Endodermal cell (in vitro differentiated cells): Measurements from ENCODE around the gene GATD1. TPM values are rescaled to one million over a fixed set of nuclear protein-coding genes. Genes with fewer than 3 reads are reported as not detected.

Source experiments
- DNase-seq: peaks from one replicate; pipeline ENCODE4 v3.0.0-alpha.2; 2017
- H3K27ac ChIP-seq: 2 replicates; pipeline ENCODE4 v1.5.1; 2013; ENCODE audit warnings: mild to moderate bottlenecking, low read depth, low read length, moderate library complexity
- H3K27me3 ChIP-seq: 2 replicates; pipeline ENCODE4 v1.6.1; 2013; ENCODE audit warnings: mild to moderate bottlenecking, low read length, moderate library complexity; ENCODE audit not compliant: insufficient read depth, control insufficient read depth, poor library complexity, severe bottlenecking
- H3K36me3 ChIP-seq: 2 replicates; pipeline ENCODE4 v1.7.0; 2013; ENCODE audit warnings: mild to moderate bottlenecking, low read length, moderate library complexity; ENCODE audit not compliant: control insufficient read depth, insufficient read depth
- H3K4me1 ChIP-seq: one replicate; pipeline ENCODE4 v1.7.0; 2013; ENCODE audit warnings: low read length; ENCODE audit not compliant: control insufficient read depth, insufficient read depth
- H3K4me3 ChIP-seq: 2 replicates; pipeline ENCODE4 v1.5.1; 2013; ENCODE audit warnings: mild to moderate bottlenecking, low read length, moderate library complexity
- H3K9ac ChIP-seq: 2 replicates; pipeline ENCODE4 v1.6.1; 2013; ENCODE audit warnings: mild to moderate bottlenecking, low read length, moderate library complexity; ENCODE audit not compliant: poor library complexity, severe bottlenecking; ENCODE audit errors: extremely low read depth
- H3K9me3 ChIP-seq: 2 replicates; pipeline ENCODE4 v1.6.1; 2013; ENCODE audit warnings: mild to moderate bottlenecking, low read length, moderate library complexity; ENCODE audit not compliant: control insufficient read depth
- H3K27ac Mint-ChIP-seq: 2 replicates; pipeline ENCODE4 v1.8.0; 2020; ENCODE audit warnings: mixed read lengths
- H3K27me3 Mint-ChIP-seq: 2 replicates; pipeline ENCODE4 v1.8.0; 2021; ENCODE audit warnings: mild to moderate bottlenecking, mixed read lengths; ENCODE audit not compliant: insufficient read depth
- H3K36me3 Mint-ChIP-seq: 2 replicates; pipeline ENCODE4 v1.8.0; 2020; ENCODE audit warnings: low read depth, mixed read lengths
- H3K4me1 Mint-ChIP-seq: 2 replicates; pipeline ENCODE4 v1.8.0; 2020; ENCODE audit warnings: mixed read lengths
- H3K4me3 Mint-ChIP-seq: 2 replicates; pipeline ENCODE4 v1.8.0; 2020; ENCODE audit warnings: mild to moderate bottlenecking, moderate library complexity, mixed read lengths
- H3K9me3 Mint-ChIP-seq: 2 replicates; pipeline ENCODE4 v1.8.0; 2020; ENCODE audit warnings: mild to moderate bottlenecking, mixed read lengths
- CTCF ChIP-seq: fragments of 200-600 bp; sonication (generic); conservative IDR thresholded peaks from 2 replicates; pipeline ENCODE4 v1.5.0; 2021; ENCODE audit warnings: antibody characterized with exemption, mild to moderate bottlenecking
- WGBS, 2 experiments: methylation state at CpG; one replicate each; pipeline versions ENCODE4 v1.1.5 to v1.1.7; 2013; ENCODE audit warnings: missing lambda C conversion rate in 2 of 2, mixed read lengths in 1 of 2; ENCODE audit not compliant: insufficient coverage in 1 of 2, insufficient read length in 1 of 2; 5-methylcytosine and 5-hydroxymethylcytosine counted together
- total RNA-seq, 2 donors: library from RNA; stranded (reverse); fragmentation: NEBNext Ultra II Directional in 1 of 2; extraction: Animal tissue kit (Norgen Biotek cat#: 25700) in 1 of 2; gene quantifications; 2 replicates in 1 of 2; 3 replicates in 1 of 2; pipeline ENCODE4 v1.2.1, GENCODE V29; 2021

GATD1 gene
- total RNA-seq, 2 donors from 2014 or later = 57.2 to 63.2 TPM

GRCh38 chr11:727859-728748, 49.2 kb downstream of the GATD1 start:
- H3K27ac Mint-ChIP-seq = no peak overlapping the region
- H3K4me1 Mint-ChIP-seq = no peaks in the 10 kb centered on the region
- no peak overlapping the region for H3K4me3 ChIP-seq
- no peaks in the 10 kb centered on the region for H3K4me1 ChIP-seq
- TF ChIP-seq CTCF = peak; percentile 99
- H3K27me3 ChIP-seq = peaks cover 33% of the 10 kb centered on the region
- H3K27me3 Mint-ChIP-seq = peaks cover 23% of the 10 kb centered on the region
- H3K9me3 ChIP-seq = no peaks in the 10 kb centered on the region
- no peak overlapping the region for H3K27ac ChIP-seq
- H3K9ac ChIP-seq = no peak overlapping the region
- 48% methylated on average over 10 to 31 of the region's 31 CpGs for WGBS, 2 experiments
- H3K4me3 Mint-ChIP-seq = no peak overlapping the region
- H3K9me3 Mint-ChIP-seq = no peaks in the 10 kb centered on the region
- no peaks in the 10 kb centered on the region for H3K36me3 Mint-ChIP-seq
- H3K36me3 ChIP-seq = no peaks in the 10 kb centered on the region
- peak; percentile 97 for DNase-seq

DNA sequence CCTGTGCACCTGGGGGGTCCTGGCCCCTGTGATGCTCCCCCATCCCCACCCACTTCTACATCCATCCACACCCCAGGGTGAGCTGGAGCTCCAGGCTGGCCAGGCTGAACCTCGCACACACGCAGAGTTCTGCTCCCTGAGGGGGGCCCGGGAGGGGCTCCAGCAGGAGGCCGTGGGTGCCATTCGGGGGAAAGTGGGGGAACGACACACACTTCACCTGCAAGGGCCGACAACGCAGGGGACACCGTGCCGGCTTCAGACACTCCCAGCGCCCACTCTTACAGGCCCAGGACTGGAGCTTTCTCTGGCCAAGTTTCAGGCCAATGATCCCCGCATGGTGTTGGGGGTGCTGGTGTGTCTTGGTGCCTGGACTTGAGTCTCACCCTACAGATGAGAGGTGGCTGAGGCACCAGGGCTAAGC, 50.0 kb downstream of the GATD1 start:
- TF ChIP-seq CTCF = no peak
- 92 to 99% methylated on average over 11 to 12 of the region's 12 CpGs for WGBS, 2 experiments

GRCh38 chr11:726278-727220, 50.7 kb downstream of the GATD1 start:
- Mint-ChIP-seq H3K27ac (no peak overlapping the region), H3K27me3 (peaks cover 24% of the 10 kb centered on the region), H3K4me1 (no peaks in the 10 kb centered on the region), H3K9me3 (no peaks in the 10 kb centered on the region), H3K36me3 (no peaks in the 10 kb centered on the region), H3K4me3 (peak overlapping the region; percentile 37)
- Histone ChIP-seq H3K27ac (no peak overlapping the region), H3K9ac (no peak overlapping the region), H3K4me1 (no peaks in the 10 kb centered on the region), H3K4me3 (no peak overlapping the region), H3K27me3 (peaks cover 33% of the 10 kb centered on the region), H3K36me3 (no peaks in the 10 kb centered on the region), H3K9me3 (no peaks in the 10 kb centered on the region)
- DNase-seq = peak; percentile 80
- TF ChIP-seq CTCF = no peak
- WGBS, 2 experiments = 45 to 57% methylated on average over 29 to 61 of the region's 61 CpGs

More for the DNA sequence above, 50.0 kb downstream of the GATD1 start:
- Histone ChIP-seq H3K9ac (no peak overlapping the region), H3K27me3 (peaks cover 33% of the 10 kb centered on the region), H3K27ac (no peak overlapping the region), H3K4me1 (no peaks in the 10 kb centered on the region), H3K4me3 (no peak overlapping the region), H3K9me3 (no peaks in the 10 kb centered on the region), H3K36me3 (no peaks in the 10 kb centered on the region)
- no peaks in the 10 kb centered on the region for H3K9me3 Mint-ChIP-seq
- peaks cover 24% of the 10 kb centered on the region for H3K27me3 Mint-ChIP-seq
- no peaks in the 10 kb centered on the region for H3K4me1 Mint-ChIP-seq
- H3K36me3 Mint-ChIP-seq = no peaks in the 10 kb centered on the region
- DNase-seq = no peak
- H3K4me3 Mint-ChIP-seq = no peak overlapping the region
- H3K27ac Mint-ChIP-seq = no peak overlapping the region
